HG03039 (cell line): ENCODE measurements around the gene CHTF18.
"Not testable (repeated sequence)": the region's sequence is repeated elsewhere in the genome, so short reads cannot be mapped to it uniquely, and the experiment has no call there.

ENCODE experiments used
- ATAC-seq: cut with Tn5 transposase; IDR thresholded peaks from one replicate; pipeline ENCODE4 v1.9.1; 2021; ENCODE audit warnings: mild to moderate bottlenecking, moderate library complexity; ENCODE audit not compliant: unreplicated experiment

CHTF18 gene

DNA sequence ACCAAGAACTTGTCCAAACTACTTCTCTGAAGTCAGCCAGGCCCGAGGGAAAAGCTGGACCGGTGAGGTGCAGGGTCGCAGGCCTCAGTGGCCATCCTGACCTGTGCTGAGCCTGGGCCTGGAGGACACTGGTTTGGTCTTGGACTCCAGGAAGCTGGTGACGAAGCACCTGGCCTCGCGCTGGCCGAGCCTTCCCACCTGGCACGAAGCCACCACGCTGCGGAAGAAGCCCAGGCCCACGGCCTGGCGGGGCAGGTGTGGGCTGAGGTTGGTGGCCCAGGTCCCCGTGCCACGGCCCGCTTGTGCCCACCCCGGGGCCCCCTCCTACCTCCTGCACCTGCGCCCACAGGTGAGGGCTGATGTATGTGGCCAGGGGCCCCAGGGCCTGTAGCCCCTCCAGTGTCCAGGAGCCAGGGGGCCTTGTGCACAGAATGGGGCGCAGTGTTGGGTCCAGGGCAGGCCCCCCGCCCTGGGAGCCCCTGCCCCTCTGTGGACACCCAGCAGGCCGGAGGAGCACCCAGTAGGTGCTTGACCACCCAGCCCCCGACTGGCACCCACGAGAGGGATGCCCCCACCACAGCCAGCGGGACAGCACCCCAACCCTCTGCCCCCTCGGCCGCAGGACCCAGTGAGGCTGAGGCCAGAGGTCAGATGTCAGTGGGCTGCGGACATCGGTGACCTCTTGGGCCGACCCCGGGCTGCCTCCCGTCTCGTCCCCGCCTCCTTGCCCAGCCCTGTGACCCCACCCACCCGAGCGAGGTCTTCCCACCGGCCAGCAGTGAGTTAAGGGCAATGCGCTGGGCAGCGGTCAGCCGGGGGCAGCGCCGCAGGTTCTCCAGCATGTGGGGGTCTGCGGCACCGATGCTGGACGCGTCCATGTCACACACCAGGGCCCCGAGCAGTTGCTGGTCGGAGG is 14.1 kb upstream of the CHTF18 start:
- no peak for ATAC-seq

DNA sequence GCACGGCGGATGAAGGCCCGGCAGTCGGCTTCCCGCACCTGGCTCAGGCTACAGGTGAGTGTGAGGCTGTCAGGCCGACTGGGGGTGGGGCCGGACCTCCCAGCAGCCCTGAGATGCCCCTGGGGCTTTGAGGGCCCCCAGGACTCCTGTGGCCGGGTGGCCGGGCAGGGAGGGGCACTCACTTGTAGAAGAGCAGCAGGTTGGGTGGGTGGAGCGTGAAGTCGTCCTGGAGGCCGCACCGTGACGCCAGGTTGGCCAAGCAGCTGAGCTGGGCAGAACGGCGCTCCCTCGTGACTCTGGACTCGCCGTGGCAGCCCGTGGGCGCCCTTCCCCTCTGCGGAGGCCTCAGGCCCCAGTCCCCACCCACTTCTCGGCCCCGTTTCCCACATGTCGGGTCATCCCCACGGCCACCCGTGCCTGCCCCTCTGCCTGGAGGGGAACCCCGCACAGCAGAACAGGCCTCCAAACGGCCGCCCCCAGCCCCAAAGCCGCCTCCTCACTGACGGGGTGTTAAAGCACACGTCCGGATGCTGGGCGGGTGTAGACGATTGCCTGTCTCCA is 13.1 kb upstream of the CHTF18 start:
- no peak for ATAC-seq

DNA sequence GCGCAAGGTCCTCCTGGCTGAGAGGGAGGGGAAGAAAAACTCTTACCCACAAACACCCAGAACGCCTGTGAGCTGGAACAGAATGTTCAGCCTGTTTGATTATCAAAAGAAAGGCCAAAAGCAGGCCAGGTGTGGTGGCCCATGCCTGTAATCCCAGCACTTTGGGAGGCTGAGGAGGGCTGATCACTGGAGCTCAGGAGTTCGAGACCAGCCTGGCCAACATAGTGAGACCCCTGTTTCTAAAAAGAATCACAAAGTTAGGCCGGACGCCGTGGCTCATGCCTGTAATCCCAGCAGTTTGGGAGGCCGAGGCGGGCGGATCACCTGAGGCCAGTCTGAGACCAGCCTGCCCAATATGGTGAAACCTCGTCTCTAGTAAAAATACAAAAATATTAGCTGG is 12.1 kb upstream of the CHTF18 start:
- ATAC-seq: not testable (repeated sequence)

DNA sequence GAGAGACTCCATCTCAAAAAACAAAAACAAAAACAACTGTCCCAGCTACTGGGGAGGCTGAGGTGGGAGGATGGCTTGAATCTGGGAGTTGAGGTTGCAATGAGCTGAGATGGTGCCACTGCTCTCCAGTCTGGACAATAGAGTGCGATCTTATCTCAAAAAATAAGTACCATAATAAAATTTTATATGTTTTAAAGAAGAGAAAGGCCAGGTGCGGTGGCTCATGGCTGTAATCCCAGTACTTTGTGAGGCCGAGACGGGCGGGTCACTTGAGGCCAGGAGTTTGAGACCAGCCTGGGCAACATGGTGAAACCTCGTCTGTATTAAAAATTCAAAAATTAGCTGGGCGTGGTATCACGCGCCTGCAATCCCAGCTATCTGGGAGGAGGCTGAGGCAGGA is 11.6 kb upstream of the CHTF18 start:
- no peak for ATAC-seq

DNA sequence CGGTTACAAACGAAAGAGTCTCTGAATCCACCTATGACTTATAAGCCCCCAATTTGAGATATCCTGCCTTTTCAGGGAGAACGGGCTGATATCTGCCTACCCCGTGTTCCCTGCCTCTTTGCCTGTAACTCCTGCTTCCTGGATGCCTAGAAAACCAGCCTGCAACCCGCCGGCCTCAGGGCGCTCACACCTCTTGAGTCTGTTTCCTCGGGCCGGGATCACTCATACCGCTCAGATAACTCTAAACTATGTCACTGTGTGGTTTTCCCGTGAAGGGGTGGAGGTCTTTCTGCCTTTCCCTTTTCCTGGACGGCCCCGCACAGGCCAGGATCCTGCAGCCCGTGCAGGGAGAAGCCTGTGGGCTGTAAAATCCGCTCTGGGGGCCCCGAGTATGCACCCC is 10.6 kb upstream of the CHTF18 start:
- ATAC-seq: no peak

DNA sequence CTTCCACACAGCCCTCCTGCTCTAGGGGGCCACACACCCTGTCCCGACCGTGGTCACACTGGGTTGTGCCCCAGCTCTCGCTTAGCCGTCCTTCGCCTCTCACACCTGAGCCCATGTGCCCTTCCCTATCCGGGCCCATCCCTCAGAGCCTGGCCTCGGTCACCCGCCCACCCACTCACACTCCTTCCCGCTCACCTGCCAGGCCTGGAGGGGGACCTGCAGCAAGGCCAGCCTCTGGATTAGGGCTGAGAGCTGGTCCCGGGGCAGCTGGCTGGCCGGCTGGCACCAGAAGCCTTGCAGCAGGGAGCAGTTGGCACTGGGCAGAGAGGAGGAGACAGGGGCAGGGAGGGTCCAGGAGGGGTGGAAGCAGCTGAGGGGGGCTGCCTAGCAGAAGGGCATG is 10.0 kb upstream of the CHTF18 start:
- no peak for ATAC-seq

DNA sequence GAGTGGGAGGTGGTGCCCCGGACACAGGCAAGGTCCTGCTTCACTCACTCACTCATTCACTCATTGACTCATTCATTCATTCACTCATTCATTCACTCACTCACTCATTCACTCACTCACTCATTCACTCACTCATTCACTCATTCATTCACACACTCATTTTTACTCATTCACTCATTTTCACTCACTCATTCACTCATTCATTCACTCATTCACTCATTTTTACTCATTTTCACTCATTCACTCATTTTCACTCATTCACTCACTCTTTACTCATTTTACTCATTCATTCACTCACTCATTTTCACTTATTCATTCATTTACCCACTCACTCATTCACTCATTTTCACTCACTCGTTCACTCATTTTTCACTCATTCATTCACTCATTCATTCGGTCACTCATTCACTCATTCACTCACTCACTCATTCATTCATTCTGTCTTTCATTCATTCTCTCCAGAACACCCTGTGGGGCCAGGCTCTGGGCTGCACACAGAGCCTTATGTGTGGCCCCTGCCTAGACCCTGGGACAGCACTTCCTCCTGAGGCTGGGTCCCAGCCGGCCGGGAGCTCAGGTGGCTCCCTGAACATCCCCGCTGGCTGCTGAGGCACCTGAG is 9.4 kb upstream of the CHTF18 start:
- no peak for ATAC-seq

DNA sequence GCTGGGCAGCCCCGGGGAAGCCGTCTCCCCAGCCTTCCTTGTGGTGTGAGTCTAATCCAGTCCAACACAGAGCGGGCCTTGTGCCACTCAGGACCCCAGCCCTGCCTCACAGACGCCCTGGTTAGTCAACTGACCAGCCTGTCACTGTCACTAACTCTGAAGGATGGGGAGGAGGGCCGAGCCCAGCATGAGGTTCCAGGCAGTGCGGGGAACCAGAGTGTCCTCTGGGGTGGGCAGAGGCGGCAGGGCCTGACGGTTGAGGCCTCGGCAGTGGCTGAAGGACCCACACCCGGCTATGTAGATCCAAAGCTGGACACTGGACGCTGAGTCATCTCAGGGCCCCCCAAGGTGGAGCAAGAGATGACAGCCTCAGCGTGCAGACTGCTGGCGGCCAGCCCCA is 8.9 kb upstream of the CHTF18 start:
- no peak for ATAC-seq

DNA sequence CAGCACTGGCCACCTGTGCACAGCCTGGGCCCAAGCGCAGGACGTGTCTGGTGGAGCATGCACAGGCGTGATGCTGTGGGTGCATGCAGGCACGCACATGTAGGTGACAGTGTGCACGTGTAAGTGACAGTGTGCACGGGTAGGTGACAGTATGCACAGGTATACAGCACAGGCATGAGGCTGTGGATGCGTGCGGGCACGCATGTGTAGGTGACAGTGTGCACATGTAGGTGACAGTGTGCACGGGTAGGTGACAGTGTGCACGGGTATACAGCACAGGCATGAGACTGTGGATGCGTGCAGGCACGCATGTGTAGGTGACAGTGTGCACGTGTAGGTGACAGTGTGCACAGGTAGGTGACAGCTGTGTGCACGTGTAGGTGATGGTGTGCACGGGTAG is 8.1 kb upstream of the CHTF18 start:
- ATAC-seq: no peak

DNA sequence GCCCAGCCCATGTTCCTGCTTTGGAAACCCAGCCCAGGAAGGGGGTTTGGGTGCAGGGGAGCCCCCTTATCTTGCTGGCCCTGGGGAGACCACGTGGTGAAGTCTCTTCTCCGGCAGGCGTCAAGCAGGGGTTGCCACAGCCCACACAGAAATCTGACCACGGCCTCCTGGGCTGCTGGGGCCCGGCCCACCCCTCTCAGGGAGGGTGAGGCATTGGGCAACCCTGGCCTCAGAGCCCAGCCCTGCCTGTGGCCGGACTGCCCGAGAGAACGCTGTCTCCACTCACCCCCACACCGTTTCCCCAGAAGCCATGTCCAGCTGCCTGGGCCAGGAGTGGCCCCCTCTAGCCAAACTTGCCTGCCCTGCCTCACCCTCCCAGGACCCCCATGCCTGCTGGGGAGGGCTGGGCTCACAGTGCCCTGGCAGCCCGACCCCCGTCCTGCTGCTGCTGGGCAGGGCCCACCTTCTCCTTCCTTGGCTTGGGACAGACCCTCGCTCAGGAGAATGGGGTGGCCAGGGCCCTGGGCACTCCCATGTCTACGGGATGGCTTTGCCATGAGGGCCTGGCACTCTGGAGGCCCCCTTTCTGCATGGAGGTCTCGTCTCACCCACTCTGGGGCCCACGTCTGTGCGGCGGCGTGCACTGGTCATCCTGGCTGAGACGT is 6.9 kb upstream of the CHTF18 start:
- ATAC-seq: no peak

DNA sequence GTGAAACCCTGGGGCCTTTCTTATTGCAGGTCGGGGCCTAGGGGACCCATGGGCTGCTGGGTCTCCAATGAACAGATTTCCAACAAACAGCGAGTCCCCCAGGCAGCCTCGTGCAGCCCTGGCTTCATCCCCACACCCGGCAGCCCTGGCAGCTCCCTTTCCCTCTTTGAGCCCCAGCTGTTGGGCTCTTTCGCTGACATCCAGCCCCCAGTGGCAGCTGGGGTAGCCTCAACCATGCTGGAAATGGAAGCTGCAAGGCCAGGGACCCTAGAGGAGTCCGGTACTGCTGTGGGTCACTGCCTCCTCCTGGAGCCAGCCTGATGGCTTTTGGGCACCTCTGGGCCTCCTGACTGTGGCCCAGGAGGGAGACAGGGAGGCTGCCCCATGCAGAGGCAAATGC is 6.2 kb upstream of the CHTF18 start:
- ATAC-seq: no peak

DNA sequence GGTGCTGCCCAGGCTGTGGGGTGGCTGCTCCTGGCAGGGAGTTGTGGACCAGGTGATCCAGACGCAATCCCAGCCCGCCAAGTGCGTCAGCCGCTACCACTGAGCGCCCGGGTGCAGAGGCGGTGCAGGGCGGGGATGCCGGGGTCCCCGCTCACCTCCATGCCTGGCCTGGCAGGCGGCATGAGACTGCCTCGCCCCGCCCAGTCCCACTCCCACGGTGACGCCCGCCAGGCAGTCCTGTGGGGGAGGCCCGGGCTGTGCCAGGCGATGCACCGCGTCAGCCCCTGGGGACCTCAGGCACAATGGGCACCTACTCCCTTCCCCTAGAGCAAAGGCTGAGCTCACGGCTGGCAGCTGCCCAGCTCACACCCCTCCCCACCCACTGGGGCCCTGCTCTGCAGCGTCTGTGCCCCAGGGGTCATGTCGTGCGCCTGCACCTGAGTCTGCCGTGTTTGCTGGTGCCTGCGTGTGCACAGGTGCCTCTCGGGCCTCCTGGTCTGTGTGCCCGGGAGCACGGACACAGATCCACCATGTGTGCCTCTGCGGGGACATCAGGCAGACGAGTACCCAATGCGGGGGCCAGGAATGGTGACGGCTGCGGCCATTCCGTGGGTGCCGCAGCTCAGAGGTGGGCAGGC is 5.5 kb upstream of the CHTF18 start:
- ATAC-seq: no peak

DNA sequence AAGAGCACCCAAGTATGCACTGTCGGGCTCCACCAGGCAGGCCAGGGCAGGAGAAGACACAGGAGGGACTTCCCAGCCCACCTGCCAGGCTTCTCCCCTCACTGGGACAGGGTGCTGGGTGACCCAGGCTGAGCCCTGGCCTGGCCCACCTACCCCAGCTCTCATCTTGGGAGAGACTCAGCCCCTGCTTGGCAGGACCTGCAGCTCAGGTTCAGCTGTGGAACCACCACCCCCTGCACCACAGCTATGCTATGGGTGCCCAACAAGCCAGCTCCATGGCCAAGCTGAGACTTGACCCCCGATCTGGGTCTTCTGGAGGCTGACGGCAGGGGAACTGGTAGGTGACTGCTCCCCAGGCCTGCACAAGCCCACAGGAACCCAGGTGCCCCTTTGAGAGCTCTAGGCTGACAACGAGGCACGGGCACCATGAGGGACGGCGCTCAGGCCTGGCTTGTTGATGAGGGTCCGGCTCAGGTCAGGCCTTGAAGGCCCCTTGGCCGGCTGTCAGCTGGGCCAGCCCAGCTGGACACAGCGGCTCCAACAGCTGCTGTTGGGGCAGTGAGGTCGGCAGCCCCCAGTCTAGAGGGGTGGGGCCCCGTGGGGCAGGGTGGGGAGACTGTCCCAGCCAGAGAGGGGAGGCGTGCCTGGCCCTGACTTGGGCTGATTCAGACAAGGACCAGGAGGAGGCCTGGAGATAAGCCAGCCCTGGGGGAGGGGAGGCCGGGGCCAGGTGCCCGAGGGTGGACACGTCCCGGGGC is 4.8 kb upstream of the CHTF18 start:
- ATAC-seq: no peak

DNA sequence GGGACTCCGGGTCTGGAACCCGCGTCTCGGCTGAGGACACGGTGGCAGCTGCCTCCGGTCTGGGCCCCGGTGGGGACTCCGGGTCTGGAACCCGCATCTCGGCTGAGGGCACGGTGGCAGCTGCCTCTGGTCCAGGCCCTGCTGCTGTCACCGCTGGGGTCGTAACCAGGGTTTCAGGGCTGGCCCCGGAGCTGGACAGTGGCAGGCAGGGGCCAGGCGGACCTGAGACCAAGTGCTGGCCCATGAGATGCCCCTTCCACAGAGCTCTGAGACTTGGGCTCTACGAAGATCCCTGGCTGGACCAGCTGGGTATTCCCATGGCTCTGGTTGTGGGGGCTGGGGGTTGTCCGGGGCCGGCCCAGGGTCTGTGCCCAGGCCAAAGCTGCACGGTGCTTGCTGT is 4.0 kb upstream of the CHTF18 start:
- no peak for ATAC-seq

DNA sequence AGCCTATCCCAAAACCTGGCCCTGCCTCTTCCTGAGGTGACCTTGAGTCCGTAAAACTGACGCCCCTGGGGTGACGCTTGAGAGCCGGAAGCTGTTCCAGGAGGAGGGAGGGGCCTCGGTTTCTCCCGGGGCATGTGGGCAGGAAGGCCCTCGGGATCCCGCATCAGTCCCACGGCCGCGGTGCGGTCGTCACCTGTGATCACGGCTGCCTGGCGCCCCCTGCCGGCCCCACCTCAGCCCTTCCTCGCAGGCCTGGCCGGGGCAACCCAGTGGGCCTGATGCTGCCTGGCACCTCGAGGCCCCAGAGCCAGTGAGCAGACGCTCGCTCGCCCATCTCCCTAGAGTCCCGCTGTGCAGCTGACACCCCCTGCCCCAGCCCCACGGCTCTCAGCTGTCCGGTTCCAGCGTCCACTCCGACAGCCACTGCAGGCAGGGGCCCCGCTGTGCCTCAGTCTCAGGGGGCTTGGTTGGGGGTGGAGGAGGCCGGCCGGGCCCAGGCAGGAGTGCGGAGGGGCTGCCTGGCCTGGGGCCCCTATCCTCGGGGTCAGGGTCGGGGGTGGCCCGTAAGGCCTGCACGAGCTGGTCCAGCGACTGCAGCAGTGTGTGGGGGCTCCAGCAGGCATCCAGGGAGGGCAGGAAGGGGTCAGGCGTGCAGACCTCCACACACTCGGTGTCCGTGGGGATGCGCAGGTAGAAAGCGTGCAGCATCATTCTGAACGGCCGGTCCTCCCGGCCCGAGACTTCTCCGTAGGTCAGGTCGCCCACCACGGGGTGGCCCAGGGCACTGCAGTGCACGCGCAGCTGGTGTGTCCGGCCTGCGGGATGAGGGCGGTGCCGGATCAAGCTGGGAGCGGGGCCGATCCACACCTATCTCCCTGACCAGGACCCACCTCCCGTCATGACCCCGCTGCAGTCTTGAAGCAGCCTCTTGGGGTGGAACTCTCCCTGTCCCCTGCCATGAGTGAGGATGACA is 2.6 kb upstream of the CHTF18 start:
- no peak for ATAC-seq

DNA sequence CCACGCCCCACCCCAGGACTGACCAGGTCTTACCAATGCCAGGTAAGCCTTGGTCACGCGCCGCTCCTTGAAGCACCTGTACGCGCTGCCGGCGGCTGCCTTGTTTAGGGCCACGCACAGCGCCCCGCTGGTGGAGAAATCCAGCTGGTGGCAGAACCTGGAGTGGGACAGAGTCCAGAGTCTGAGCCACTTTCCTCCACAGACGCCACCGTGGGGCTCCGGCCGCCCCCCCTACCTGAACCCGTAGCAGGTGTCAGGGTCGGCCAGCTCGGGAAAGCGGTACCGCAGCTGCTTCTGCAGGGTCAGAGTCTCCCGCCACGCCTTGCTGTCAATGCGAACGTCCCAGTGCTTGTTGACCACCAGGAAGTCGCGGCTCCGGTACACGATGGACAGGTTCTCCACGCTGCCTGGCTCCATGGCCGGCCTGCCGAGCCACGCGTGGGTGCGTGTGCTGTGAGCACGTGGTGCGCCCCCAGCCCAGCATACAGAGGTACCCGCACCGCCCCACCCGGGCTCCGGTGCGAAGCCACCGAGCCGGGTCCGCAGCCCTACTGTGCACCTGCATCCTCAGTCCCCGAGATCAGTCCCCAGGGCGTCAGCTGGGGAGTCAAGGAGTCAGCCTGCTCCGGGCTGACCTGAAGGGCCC is 976 bp upstream of the CHTF18 start:
- ATAC-seq: no peak

DNA sequence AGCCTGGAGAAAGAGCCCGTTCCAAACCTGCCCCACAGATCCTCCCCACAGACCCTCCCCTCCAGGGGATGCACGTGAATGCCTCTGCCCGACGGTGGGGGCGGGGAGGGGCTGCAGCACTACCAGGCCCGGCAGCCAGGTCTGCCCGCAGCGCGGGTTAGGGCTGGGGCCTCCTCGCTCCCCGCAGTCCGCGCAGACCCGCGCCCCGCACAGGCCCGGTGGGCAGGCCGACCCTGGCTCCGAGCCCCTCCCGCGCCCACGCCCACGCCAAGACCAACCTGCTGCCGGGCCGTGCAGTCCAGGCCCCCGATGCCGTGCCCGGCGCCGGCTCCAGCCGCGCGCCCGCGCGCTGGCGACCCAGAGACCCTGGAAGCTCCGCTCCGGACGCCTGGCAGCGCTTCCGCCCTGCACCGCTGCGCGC is 432 bp upstream of the CHTF18 start, which contains the start of gene RPUSD1:
TSS of gene RPUSD1 (minus strand) at position 404 of the 421 bp plus-strand sequence. CDS start 644 bp downstream, outside the sequence.
- ATAC-seq: peak; percentile 19

DNA sequence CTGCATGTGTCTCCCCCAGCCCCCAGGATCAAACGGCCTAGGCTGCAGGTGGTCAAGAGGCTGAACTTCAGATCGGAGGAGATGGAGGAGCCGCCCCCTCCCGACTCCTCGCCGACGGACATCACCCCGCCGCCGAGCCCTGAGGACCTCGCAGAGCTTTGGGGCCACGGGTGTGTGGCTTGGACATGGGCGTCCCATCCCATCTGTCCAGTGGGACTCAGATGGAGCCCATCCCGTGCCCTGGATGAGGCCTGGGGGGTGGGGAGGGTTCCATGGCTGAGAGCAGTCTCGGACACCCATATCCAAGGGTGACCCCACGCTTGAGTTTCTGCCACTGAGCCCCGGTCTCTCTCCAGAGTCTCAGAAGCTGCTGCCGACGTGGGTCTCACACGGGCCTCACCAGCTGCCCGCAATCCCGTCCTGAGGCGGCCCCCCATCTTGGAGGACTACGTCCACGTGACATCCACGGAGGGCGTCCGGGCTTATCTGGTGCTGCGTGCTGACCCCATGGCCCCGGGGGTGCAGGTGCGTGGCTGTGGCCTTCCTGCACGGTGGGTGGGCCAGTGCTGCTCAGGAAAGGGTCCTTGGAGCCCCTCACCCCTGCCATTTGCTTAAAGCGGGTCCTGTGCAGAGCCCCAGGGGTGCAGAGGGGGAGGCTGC is 901 bp downstream of the CHTF18 start:
- no peak for ATAC-seq
